H1 (cell line): ENCODE measurements around the gene SH3PXD2A. TPM values are rescaled to one million over a fixed set of nuclear protein-coding genes. Genes with fewer than 3 reads are reported as not detected.

Experiments
- FOSL1 ChIP-seq: IDR thresholded peaks from 2 replicates; pipeline ENCODE4 v1.6.1; 2011; ENCODE audit warnings: mild to moderate bottlenecking, low read depth, low read length, moderate library complexity; ENCODE audit not compliant: insufficient read depth
- POLR2A ChIP-seq, 2 experiments: IDR thresholded peaks; 1 replicate in 1 of 2; 2 replicates in 1 of 2; pipeline ENCODE4 v1.6.1; 2011; ENCODE audit warnings: low read depth in 2 of 2, low read length in 2 of 2, mild to moderate bottlenecking in 2 of 2; ENCODE audit errors: control extremely low read depth in 1 of 2
- polyA plus RNA-seq, 7 experiments: library from polyadenylated mRNA; depleted of rRNA in 3 of 7; stranded (reverse) in 5 of 7; unstranded in 2 of 7; fragments of >200 nt in 5 of 7; fragments of 200-250 nt in 2 of 7; gene quantifications; 1 replicate in 5 of 7; 2 replicates in 1 of 7; 4 replicates in 1 of 7; pipeline versions ENCODE4 v1.2.1 to v1.2.3, GENCODE V29; 2011 to 2013; ENCODE audit warnings: missing spikeins in 2 of 7, mixed read lengths in 2 of 7
- total RNA-seq: library from RNA; stranded (reverse); fragmentation: NEBNext Ultra II Directional; extraction: Animal tissue kit (Norgen Biotek cat#: 25700); gene quantifications from 2 replicates; pipeline ENCODE4 v1.2.1, GENCODE V29; 2021
- TF ChIP-seq, protein P1 (sequence below): fragments of 300-600 bp; sonication (generic); IDR thresholded peaks from 2 replicates; pipeline ENCODE4 v1.7.1; 2012; ENCODE audit warnings: low read length, moderate library complexity, mild to moderate bottlenecking, inconsistent platforms; ENCODE audit not compliant: insufficient replicate concordance

Gene SH3PXD2A
- total and polyA plus RNA-seq, 2 of the 8 experiments (the other 6 are each of a cell fraction or from before 2014, with no cell fraction given): 5.4 to 16.3 TPM

DNA sequence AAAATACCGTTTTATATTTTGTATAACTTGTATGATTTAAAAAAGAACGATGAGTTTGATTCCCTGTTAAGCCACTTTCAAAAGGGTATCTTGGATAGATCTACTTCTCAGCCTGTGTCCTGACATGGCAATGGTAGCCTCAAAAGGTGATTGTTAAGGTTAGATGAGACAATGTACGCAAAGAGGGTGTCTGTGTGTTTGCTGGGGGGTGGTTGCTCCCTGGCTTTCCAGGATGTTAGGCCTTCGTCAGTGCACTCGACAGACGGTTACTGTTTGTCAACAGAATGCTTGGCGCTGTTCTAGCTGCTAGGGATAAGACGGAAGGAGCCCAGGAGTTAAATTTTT lies 271.5 kb downstream of the SH3PXD2A start (continued):
- TF ChIP-seq, protein P1, sequence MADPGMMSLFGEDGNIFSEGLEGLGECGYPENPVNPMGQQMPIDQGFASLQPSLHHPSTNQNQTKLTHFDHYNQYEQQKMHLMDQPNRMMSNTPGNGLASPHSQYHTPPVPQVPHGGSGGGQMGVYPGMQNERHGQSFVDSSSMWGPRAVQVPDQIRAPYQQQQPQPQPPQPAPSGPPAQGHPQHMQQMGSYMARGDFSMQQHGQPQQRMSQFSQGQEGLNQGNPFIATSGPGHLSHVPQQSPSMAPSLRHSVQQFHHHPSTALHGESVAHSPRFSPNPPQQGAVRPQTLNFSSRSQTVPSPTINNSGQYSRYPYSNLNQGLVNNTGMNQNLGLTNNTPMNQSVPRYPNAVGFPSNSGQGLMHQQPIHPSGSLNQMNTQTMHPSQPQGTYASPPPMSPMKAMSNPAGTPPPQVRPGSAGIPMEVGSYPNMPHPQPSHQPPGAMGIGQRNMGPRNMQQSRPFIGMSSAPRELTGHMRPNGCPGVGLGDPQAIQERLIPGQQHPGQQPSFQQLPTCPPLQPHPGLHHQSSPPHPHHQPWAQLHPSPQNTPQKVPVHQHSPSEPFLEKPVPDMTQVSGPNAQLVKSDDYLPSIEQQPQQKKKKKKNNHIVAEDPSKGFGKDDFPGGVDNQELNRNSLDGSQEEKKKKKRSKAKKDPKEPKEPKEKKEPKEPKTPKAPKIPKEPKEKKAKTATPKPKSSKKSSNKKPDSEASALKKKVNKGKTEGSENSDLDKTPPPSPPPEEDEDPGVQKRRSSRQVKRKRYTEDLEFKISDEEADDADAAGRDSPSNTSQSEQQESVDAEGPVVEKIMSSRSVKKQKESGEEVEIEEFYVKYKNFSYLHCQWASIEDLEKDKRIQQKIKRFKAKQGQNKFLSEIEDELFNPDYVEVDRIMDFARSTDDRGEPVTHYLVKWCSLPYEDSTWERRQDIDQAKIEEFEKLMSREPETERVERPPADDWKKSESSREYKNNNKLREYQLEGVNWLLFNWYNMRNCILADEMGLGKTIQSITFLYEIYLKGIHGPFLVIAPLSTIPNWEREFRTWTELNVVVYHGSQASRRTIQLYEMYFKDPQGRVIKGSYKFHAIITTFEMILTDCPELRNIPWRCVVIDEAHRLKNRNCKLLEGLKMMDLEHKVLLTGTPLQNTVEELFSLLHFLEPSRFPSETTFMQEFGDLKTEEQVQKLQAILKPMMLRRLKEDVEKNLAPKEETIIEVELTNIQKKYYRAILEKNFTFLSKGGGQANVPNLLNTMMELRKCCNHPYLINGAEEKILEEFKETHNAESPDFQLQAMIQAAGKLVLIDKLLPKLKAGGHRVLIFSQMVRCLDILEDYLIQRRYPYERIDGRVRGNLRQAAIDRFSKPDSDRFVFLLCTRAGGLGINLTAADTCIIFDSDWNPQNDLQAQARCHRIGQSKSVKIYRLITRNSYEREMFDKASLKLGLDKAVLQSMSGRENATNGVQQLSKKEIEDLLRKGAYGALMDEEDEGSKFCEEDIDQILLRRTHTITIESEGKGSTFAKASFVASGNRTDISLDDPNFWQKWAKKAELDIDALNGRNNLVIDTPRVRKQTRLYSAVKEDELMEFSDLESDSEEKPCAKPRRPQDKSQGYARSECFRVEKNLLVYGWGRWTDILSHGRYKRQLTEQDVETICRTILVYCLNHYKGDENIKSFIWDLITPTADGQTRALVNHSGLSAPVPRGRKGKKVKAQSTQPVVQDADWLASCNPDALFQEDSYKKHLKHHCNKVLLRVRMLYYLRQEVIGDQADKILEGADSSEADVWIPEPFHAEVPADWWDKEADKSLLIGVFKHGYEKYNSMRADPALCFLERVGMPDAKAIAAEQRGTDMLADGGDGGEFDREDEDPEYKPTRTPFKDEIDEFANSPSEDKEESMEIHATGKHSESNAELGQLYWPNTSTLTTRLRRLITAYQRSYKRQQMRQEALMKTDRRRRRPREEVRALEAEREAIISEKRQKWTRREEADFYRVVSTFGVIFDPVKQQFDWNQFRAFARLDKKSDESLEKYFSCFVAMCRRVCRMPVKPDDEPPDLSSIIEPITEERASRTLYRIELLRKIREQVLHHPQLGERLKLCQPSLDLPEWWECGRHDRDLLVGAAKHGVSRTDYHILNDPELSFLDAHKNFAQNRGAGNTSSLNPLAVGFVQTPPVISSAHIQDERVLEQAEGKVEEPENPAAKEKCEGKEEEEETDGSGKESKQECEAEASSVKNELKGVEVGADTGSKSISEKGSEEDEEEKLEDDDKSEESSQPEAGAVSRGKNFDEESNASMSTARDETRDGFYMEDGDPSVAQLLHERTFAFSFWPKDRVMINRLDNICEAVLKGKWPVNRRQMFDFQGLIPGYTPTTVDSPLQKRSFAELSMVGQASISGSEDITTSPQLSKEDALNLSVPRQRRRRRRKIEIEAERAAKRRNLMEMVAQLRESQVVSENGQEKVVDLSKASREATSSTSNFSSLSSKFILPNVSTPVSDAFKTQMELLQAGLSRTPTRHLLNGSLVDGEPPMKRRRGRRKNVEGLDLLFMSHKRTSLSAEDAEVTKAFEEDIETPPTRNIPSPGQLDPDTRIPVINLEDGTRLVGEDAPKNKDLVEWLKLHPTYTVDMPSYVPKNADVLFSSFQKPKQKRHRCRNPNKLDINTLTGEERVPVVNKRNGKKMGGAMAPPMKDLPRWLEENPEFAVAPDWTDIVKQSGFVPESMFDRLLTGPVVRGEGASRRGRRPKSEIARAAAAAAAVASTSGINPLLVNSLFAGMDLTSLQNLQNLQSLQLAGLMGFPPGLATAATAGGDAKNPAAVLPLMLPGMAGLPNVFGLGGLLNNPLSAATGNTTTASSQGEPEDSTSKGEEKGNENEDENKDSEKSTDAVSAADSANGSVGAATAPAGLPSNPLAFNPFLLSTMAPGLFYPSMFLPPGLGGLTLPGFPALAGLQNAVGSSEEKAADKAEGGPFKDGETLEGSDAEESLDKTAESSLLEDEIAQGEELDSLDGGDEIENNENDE: no peak
- TF ChIP-seq FOSL1 (no peak), POLR2A (IDR thresholded peaks at IDR 0.05; ENCODE audit: control extremely low read depth in 1 of 2, low read depth in 2 of 2, low read length in 2 of 2) (no peak)
- TF ChIP-seq, all 59 proteins: peak for 0
